ENCODE measurements around the gene CLDN14.

CLDN14 gene

GRCh38 chr21:36454706-36455105 lies 25.2 kb downstream of the CLDN14 start:
- no peak for FAIRE-seq
- DNase-seq (ENCODE audit: insufficient read length, low spot score), result no peak
- TF ChIP-seq CTCF (IDR thresholded peaks at IDR 0.05; ENCODE audit: insufficient read depth, missing control alignments), result no peak

- DNase-seq (ENCODE audit: insufficient read length, low spot score), result no peak
- FAIRE-seq, result no peak
- TF ChIP-seq CTCF (IDR thresholded peaks at IDR 0.05; ENCODE audit: insufficient read depth, missing control alignments), result no peak
Observed at GRCh38 chr21:36454093-36454531, 25.8 kb downstream of the CLDN14 start.

GRCh38 chr21:36452281-36452825 lies 27.6 kb downstream of the CLDN14 start:
- TF ChIP-seq CTCF (IDR thresholded peaks at IDR 0.05; ENCODE audit: insufficient read depth, missing control alignments), result no peak
- no peak for FAIRE-seq

GRCh38 chr21:36451506-36451905 lies 28.4 kb downstream of the CLDN14 start:
- DNase-seq (ENCODE audit: insufficient read length, low spot score) (no peak), FAIRE-seq (no peak)
- TF ChIP-seq CTCF (IDR thresholded peaks at IDR 0.05; ENCODE audit: insufficient read depth, missing control alignments), result no peak

More at GRCh38 chr21:36452281-36452825, 27.6 kb downstream of the CLDN14 start:
- DNase-seq (ENCODE audit: insufficient read length, low spot score), result no peak

GRCh38 chr21:36450511-36450910 lies 29.4 kb downstream of the CLDN14 start:
- no peak for DNase-seq (ENCODE audit: insufficient read length, low spot score)
- FAIRE-seq, result no peak
- TF ChIP-seq CTCF (IDR thresholded peaks at IDR 0.05; ENCODE audit: insufficient read depth, missing control alignments), result no peak

- FAIRE-seq (no peak), DNase-seq (ENCODE audit: insufficient read length, low spot score) (no peak)
- TF ChIP-seq CTCF (IDR thresholded peaks at IDR 0.05; ENCODE audit: insufficient read depth, missing control alignments), result no peak
Observed at GRCh38 chr21:36446301-36446700, 33.6 kb downstream of the CLDN14 start.

- FAIRE-seq, result no peak
- DNase-seq (ENCODE audit: insufficient read length, low spot score), result no peak
- no peak for TF ChIP-seq CTCF (IDR thresholded peaks at IDR 0.05; ENCODE audit: insufficient read depth, missing control alignments)
Observed at GRCh38 chr21:36441715-36442114, 38.2 kb downstream of the CLDN14 start.
